NCI-H510A treated with DMSO at 0.1 percent for 48 hours (cell line): ENCODE measurements around the gene PPP1CA.
"Not testable (repeated sequence)": the region's sequence is repeated elsewhere in the genome, so short reads cannot be mapped to it uniquely, and the experiment has no call there.

Source experiments
- DNase-seq: peaks from one replicate; lab custom pipeline; 2025; lab: John Stamatoyannopoulos, UW

The PPP1CA gene

DNA sequence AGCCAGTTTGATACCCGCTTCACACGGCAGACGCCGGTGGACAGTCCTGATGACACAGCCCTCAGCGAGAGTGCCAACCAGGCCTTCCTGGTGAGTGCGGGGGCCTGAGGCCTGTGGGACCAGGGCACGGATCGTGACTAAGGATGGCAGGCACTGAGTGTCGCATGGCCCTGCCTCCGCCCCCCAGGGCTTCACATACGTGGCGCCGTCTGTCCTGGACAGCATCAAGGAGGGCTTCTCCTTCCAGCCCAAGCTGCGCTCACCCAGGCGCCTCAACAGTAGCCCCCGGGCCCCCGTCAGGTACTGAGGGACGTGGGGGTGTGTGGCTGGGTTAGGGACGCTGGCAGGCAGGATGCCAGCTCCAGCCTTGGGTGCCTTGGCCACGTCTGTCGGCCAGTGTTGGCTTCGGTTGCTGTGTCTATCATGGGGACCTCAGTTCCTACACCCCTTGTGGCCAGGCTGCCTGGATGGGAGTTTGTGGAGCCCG, 32.8 kb upstream of the PPP1CA start:
- DNase-seq = no peak

DNA sequence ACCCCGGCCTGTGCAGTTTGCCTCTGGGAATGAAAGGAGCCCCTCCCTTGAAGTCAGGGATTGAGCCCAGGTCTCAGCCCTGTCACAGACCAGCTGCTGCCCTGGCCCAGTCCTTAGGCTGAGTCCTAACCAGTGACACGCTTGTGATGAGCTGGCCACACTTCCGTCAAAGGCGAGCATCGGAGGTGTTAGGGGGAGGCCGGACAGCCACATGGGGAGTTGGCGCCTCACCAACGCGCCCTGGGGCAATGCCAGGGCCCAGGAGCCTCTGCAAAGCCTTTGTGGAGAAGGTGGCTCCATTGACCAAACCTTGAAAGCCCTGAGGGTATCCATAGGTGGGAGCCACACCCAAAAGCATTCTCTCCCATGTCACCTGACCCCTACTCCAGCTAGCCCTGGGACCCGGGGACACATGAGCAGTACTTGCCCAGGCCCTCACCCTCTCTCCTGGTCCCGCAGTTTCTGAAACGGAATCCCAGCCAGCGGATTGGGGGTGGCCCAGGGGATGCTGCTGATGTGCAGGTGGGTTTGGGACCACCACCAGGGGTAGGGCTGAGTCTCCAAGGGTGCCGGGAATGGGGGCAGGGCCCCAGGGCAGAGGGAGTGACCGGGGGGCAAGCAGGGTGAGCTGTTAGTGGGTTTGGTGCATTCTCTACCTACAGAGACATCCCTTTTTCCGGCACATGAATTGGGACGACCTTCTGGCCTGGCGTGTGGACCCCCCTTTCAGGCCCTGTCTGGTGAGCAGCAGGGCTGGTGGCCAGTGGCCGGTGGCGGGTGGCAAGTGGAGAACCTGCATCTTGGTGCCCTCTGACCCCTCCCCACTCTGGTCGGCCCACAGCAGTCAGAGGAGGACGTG, 32.1 kb upstream of the PPP1CA start:
- no peak for DNase-seq

DNA sequence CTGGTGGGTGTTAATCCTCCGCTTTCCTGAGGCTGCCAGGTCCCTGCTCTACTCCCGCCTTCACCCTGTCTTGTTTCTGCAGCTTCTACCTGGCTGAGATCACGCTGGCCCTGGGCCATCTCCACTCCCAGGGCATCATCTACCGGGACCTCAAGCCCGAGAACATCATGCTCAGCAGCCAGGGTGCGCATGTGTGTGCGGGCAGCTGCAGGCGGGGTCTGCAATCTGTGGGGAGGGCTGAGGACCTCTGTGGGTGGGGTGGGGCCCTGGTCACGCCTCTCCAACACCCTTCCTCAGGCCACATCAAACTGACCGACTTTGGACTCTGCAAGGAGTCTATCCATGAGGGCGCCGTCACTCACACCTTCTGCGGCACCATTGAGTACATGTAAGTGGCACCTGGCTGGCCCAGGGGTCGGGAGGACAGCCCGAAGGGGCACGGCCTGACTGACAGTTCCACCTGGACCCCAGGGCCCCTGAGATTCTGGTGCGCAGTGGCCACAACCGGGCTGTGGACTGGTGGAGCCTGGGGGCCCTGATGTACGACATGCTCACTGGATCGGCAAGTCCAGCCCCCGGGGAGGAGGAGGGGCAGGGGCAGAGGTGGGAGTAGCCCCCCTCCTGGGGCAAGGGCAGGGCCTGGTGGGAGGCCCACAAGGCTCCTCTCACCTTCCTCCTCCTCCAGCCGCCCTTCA, 31.1 kb upstream of the PPP1CA start:
- DNase-seq = no peak

DNA sequence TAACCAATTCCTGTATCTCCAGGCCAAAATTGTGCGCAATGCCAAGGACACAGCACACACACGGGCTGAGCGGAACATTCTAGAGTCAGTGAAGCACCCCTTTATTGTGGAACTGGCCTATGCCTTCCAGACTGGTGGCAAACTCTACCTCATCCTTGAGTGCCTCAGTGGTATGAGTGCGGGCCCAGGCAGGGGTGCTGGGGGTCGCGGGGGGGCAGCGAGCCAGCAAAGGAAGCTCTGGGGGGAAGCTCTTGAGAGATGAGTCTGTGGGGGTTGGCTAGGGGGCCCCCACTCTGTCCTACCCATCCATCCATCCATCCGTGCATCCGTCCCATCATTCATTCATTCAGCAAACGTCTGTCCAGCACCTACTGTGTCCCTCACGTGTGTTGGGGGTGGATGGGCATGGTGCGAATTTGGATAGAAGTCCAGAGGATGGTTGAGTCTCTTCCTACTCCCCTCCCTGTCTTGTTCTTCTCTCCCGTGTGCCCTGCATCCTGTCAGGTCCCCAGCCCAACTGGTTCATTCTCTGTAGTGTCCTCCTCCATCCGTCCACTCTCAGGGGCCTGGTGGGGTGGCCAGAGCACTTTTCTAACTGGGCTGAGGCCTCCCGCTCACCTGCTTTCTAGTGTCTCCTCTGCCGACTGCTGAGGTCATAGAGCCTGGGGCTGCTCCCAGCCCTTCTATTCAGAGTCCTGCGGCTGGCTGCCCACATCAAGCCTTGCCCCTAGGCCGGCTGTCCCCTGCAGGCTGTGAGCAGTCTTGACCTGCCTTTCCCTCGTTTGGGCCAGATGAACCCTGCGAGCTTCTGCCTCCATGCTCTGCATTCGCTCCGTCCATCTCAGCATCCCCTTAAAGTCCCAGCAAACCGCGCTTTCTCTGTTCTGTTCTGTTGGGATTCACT, 29.9 kb upstream of the PPP1CA start:
- DNase-seq = no peak

DNA sequence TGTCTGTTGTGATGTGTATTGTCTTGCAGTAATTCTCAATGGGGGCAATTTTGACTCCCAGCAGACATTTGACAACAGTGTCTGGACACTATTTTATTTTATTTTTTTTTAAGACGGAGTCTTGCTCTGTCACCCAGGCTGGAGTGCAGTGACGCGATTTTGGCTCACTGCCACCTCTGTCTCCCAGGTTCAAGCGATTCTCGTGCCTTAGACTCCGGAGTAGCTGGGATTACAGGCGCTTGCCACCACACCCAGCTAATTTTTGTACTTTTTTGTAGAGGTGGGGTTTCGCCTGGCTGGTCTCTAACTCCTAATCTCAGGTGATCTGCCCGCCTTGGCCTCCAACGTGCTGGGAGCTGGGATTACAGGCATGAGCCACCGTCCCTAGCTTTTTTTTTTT, 28.1 kb upstream of the PPP1CA start:
- DNase-seq = no peak

DNA sequence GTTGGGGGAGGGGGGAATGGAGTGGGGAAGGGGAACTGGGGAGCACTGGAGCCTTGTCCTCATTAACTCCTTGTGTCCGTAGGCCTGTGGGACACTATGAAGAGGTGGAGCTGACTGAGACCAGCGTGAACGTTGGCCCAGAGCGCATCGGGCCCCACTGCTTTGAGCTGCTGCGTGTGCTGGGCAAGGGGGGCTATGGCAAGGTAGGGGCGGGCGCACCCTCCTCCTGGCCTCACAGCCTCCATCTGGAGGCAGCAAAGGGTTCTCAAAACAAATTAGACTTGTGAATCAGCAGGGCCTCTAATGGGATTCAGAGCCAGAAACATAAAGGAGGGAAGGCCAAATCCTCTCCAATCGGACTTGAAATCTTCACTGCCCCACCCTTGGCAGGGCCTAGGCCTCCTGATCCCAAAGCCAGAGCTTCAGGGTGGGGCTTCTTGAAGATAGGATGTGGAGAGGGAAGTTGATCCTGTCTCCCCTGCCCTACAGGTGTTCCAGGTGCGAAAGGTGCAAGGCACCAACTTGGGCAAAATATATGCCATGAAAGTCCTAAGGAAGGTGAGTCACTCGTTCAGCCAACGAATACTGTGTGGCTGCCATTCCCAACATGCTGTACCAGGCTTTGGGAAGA, 27.5 kb upstream of the PPP1CA start:
- DNase-seq = no peak

DNA sequence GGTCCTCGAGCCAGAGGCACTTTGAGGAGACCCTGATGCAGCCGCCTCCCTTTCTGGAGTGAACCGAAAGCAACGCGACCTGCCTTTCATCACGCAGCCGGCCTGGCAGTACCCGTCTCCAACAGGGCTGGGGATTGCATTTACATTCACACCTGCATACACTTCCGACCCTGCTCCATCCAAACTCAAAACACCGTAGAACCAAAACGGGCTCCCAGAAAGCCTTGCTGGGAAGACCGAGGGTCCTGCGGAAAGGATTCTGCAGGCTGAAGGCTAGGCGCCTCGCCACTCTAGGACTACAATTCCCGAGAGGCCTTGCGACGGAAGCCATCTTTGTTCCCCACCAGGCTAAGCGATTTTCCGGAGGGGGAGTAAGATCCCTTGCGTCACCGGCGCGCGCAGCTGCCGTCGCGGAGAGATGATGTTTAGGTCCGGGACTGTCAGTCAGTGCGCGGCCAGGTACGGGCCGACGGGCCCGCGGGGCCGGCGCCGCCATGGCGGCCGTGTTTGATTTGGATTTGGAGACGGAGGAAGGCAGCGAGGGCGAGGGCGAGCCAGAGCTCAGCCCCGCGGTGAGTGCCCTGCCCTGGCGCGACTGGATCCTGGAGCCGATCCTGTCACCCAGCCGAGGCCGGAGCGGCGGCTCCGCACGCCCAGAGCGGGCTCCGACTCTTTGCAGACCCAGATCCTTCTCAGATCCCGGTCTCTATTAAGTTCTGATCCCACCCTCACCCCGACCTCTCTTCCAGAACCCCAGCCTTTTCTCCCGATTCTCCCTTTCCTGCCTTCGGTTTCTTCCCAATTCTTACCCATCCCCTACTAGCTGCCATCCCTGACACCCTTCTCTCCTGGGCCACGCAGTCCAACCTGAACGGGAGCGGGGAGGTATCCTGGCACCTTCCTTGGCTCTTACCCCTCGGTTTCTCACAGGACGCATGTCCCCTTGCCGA, 26.7 kb upstream of the PPP1CA start, which contains the start of gene RPS6KB2:
Gene RPS6KB2 (plus strand): TSS at position 443 of the 950 bp plus-strand sequence. CDS start 52 bp downstream, at position 495.
- DNase-seq = peak; percentile 99

DNA sequence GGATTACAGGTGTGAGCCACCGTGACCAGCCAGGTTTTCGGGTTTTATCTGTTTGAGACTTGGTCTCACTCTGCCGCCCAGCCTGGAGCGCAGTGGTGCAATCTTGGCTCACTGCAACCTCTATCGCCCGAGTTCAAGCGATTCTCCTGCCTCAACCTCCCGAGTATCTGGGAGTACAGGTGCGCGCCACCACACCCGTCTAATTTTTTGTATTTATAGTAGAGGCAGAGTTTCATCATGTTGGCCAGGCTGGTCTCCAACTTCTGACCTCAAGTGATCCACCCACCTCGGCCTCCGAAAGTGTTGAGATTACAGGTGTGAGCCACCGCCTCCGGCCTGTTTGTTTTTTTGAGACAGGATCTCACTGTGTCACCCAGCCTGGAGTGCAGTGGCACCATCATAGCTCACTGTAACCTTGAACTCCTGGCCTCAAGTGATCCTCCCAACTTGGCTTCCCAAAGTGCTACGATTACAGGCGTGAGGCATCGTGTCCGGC, 25.8 kb upstream of the PPP1CA start:
- DNase-seq = not testable (repeated sequence)

DNA sequence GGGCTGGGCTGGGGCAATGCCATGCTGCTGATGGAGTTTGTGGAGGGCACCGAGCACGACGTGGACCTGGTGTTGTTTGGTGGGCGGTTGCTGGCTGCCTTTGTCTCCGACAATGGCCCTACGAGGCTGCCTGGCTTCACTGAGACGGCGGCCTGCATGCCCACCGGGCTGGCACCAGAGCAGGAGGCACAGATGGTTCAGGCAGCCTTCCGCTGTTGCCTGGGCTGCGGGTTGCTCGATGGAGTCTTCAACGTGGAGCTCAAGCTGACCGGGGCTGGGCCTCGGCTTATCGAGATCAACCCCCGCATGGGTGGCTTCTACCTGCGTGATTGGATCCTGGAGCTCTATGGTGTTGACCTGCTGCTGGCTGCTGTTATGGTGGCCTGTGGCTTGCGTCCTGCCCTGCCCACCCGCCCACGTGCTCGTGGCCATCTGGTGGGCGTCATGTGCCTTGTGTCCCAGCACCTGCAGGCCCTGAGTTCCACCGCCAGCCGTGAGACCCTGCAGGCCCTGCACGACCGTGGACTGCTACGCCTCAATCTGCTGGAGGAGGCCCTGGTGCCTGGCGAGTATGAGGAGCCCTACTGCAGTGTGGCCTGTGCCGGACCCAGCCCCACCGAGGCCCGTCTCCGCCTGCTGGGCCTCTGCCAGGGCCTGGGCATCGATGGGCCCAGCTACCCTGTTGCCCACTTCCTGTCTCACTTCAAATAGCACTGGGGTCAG, 22.4 kb upstream of the PPP1CA start:
- no peak for DNase-seq

DNA sequence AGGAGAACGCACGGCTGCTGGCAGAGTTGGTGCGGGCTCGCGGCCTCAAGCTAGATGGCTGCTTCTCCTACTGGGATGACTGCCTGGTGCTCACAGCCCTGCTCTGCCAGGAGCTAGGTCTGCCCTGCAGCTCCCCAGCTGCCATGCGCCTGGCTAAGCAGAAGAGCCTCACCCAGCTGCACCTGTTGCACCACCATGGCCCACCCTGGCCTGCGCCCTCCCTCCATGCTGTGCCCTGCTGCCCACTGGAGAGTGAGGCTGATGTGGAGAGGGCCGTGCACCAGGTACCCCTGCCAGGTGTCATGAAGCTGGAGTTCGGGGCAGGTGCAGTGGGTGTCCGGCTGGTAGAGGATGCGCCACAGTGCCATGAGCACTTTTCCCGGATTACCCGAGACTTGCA, 21.8 kb upstream of the PPP1CA start:
- no peak for DNase-seq

DNA sequence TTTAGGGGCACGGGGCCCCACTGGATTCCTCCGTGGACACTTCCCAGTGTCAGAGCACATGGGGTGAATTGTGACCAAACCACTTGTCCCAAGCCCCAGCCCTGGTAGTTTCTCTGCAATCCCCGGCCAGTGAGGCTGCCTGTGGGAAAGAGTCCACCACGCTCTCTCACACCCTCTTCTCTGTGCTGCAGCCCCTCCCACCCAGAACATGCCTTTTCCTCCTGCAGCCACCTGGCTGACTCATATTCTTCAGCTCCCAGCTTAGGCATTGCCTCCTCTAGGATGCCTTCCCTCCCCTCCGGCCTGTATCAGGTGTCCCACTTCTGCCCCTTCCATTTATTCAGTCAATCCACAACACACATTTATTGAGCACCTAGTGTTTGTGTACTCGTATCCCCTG, 21.2 kb upstream of the PPP1CA start:
- no peak for DNase-seq

DNA sequence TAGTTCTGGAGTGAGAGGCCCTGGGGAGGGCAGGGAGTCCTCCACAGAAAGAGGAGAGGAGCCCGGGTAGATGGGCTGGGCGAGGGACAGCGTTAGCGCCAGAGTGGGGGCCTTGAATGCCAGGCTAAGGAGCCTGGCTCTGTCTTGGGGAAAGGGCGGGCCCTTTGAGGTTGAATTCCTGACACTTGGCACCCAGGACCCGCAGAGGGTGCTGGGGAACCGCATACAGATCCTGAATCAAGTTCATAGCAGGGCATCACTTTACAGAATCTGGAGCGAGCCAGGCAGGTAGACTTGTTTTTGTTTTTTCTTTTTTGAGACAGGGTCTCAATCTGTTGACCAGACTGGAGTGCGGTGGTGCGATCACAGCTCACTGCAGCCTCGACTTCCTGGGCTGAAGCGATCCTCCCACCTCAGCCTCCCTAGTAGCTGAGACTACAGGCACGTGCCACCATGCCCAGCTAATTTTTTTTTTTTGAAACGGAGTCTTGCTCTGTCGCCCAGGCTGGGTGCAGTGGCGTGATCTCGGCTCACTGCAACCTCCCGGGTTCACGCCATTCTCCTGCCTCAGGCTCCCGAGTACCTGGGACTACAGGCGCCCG, 19.9 kb upstream of the PPP1CA start:
- no peak for DNase-seq

DNA sequence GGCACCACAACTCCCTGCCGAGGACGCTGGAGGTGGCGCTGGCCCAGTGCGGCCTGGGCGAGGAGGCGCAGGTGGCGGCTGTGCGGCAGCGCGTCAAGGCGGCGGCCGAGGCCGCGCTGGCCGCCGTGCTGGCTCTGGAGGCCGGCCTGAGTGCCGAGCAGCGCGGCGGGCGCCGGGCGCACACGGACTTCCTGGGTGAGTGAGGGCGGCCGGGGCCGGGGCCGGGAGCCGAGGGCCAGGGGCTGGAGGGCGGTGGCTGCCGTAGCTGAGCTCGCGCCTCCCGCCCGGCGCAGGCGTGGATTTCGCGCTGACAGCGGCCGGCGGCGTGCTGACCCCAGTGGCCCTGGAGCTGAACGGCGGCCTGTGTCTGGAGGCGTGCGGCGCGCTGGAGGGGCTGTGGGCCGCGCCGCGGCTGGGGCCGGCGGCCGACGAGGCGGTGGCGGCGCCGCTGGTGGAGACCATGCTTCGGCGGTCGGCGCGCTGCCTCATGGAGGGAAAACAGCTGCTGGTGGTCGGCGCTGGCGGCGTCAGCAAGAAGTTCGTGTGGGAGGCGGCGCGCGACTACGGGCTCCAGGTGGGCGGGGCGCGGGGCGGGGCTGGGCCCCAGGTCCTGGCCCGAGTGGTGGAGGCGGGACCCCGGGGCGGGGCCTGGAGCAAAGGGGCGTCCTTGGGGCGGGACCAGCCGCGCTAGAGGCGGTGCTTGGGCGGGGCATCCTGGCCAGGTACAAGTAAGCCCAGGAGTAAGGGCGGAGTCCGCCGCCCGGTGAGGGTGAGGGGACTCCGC, 19.2 kb upstream of the PPP1CA start:
- DNase-seq = peak; percentile 84

DNA sequence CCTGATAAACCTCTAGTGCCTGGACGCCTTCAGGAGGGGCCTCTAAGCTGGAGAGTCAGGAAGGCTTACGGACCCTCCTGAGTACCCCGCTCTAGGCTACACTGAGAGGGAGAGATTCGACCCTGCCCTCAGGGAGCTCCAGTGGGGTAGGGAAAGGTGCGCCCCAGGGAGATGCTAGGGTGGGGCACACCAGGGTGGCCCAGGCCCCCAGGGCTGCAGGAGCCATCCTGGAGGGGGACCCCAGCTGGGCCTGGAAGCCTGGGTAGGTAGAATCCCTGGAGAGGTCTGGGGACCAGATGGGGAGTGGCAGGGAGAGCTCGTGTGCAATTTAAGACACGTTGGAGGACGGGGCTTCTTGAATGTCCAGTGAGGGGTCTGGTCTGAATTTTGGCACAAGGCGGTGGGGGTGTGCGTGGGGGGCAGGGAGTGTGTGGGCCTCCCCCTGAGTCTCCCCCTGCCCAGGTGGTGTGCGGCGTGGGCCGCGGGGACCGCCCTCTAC, 18.5 kb upstream of the PPP1CA start:
- DNase-seq = no peak

DNA sequence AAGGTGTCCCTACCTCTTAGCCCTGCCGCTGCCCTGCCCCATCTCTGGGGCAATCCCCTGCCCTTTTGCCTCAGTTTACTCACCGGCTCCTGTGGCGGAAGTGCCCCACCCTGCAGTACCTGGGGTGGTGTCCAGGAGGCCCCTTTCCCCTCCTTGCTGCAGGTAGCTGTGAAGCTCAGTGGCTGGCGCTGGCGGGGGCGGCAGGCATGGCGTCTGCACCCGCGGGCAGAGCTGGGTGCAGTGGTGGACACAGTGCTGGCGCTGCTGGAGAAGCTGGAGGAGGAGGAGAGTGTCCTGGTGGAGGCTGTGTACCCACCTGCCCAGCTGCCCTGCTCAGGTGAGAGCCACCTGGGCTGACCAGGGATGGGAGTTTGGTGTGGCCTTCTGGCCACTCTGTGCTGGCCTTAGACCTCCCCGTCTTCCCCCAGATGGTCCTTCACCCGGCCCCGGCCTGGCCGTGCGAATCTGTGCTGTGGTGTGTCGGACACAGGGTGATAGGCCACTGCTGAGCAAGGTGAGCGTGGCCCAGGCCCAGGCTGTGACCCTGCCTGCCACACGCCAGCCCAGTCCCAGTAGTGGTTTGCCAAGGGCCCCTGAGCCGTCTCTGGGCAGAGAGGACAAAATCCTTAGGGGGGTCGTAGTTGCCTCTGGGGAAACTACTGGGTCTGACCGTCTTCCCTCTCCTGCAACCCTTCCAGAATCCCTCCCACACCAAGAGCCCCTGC, 17.8 kb upstream of the PPP1CA start:
- no peak for DNase-seq

DNA sequence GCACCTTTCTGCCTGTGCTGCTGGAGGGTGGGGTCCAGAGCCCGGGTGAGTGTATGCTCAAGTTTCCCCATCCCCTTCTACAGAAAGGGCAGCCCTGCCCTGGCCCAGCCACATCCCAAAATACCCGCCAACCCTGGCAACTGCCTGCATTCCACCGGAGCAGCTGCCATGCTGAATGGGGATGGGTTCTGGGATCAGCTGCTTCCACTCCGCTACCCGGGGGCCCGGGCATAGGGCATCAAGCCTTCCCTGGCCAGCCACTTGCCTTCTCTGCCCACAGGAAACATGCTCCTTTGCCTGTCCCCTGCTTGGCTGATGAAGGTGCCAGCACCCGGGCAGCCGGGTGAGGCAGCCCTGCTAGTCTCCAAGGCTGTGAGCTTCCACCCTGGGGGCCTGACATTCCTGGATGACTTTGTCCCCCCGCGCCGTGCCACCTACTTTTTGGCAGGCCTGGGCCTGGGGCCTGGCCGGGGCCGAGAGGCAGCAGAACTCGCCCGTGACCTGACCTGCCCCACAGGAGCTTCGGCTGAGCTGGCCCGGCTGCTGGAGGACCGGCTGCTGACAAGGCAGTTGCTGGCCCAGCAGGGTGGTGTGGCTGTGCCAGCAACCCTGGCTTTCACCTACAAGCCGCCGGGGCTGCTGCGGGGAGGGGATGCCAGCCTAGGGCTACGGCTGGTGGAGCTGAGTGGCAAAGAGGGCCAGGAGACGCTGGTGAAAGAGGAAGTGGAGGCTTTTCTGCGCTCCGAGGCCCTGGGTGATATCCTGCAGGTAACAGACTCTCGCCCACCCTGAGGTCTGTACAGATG, 17.0 kb upstream of the PPP1CA start:
- DNase-seq = no peak

DNA sequence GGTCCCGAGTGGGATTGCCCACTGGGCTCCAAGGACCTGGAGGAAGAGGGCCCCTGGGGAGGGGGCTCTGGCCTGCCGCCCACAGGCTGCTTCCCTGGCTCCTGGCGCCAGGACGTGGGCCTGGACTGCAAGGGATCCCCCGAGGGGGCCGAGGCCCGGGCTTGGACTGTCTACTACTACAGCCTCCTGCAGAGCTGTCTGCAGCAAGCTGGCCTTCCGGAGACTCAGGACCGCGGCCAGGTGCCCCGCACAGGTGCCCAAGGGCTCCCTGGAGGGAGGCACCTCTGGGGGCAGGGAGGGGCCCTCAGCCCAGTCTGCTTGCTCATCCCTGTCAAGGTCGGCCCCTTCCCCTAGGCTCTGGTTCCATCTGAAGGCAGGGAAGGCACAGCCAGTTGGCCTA, 15.8 kb upstream of the PPP1CA start:
- DNase-seq = no peak
